ENCODE data around the gene NAP1L4.

The NAP1L4 gene

DNA sequence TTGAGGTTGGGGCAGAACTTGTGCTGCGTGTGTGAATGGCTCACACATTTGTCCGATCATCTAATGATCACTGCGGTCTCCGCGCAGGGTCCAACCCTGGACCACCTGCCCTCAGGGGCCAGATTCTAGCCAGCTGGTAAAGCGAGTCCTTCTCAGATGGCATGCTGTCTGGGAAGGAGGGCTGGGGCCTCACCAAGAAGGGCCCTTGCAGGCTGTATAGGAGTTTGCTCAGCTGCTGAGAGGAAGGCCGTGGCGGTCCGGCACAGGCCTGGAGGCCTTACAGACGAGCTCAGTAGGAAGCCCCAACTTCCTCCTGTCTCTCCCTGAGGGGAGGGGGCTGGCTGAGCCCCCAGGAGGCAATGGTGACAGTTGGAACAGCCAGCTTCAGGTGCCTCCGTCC, 76.7 kb downstream of the NAP1L4 start:
- Histone ChIP-seq H3K4me3 (ENCODE audit: low read length) (no peak overlapping the region), H3K4me2 (ENCODE audit: low read length) (no peak overlapping the region), H3K36me3 (replicated peaks; ENCODE audit: low read depth, low read length) (no peaks in the 10 kb centered on the region), H3K27ac (ENCODE audit: low read length) (no peak overlapping the region), H3K9ac (ENCODE audit: low read length) (no peak overlapping the region), H3K4me1 (ENCODE audit: low read length) (no peaks in the 10 kb centered on the region), H2AFZ (ENCODE audit: low read depth, low read length) (no peak overlapping the region), H3K27me3 (ENCODE audit: low read depth, low read length) (no peaks in the 10 kb centered on the region), H3K9me3 (ENCODE audit: insufficient read depth, low read length) (no peaks in the 10 kb centered on the region), H3K79me2 (ENCODE audit: low read length) (no peaks in the 10 kb centered on the region), H4K20me1 (ENCODE audit: insufficient read depth, low read length) (no peaks in the 10 kb centered on the region)
- no peak for TF ChIP-seq EZH2phosphoT487 (IDR thresholded peaks at IDR 0.05; ENCODE audit: low read depth)
- TF ChIP-seq, protein P1, sequence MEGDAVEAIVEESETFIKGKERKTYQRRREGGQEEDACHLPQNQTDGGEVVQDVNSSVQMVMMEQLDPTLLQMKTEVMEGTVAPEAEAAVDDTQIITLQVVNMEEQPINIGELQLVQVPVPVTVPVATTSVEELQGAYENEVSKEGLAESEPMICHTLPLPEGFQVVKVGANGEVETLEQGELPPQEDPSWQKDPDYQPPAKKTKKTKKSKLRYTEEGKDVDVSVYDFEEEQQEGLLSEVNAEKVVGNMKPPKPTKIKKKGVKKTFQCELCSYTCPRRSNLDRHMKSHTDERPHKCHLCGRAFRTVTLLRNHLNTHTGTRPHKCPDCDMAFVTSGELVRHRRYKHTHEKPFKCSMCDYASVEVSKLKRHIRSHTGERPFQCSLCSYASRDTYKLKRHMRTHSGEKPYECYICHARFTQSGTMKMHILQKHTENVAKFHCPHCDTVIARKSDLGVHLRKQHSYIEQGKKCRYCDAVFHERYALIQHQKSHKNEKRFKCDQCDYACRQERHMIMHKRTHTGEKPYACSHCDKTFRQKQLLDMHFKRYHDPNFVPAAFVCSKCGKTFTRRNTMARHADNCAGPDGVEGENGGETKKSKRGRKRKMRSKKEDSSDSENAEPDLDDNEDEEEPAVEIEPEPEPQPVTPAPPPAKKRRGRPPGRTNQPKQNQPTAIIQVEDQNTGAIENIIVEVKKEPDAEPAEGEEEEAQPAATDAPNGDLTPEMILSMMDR (IDR thresholded peaks at IDR 0.05; ENCODE audit: low read depth, low read length), result no peak

DNA sequence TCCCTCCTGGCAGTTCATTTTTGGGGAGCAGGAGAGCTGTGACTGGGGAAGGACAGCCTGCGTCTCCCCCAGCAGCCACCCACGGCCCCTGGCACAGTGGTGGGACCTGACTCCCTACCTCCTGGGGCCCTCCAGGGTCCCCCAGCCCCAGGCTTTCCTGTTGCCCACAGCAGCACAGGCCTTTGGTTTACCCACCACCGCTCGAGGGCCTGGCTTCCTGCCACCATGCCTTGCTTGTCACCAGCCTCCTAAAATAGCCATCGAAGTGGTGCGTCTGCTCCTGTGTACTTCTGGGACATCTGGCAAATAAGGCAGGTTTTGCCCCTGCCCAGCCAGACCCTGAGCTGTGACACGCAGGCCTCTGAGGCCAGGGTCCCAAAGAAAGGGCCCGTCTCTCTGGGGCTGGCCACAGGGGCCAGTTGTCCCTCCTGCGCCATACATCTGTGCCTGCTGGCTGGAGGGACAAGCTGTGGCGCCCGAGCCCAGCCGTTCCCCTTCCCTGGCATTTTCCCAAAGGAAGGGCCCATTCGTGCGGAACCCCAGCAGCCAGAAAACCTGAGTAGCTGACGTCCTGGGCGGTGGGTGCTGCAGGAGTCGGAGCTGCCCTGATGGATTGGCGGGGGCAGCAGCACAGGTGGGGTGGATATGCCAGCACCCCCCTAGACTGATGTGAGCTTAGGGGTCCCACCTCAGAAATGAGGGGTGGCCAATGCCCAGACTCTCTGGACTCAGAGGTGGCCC, 77.5 kb downstream of the NAP1L4 start:
- H3K27me3 ChIP-seq (ENCODE audit: low read depth, low read length), result no peaks in the 10 kb centered on the region
- H3K27ac ChIP-seq (ENCODE audit: low read length), result no peak overlapping the region
- H2AFZ ChIP-seq (ENCODE audit: low read depth, low read length), result no peak overlapping the region
- no peaks in the 10 kb centered on the region for H4K20me1 ChIP-seq (ENCODE audit: insufficient read depth, low read length)
- H3K79me2 ChIP-seq (ENCODE audit: low read length), result no peaks in the 10 kb centered on the region
- no peaks in the 10 kb centered on the region for H3K9me3 ChIP-seq (ENCODE audit: insufficient read depth, low read length)
- H3K4me3 ChIP-seq (ENCODE audit: low read length), result no peak overlapping the region
- no peak overlapping the region for H3K9ac ChIP-seq (ENCODE audit: low read length)
- H3K4me2 ChIP-seq (ENCODE audit: low read length), result no peak overlapping the region
- TF ChIP-seq, protein P1 (IDR thresholded peaks at IDR 0.05; ENCODE audit: low read depth, low read length), result no peak
- no peak for TF ChIP-seq EZH2phosphoT487 (IDR thresholded peaks at IDR 0.05; ENCODE audit: low read depth)
- no peaks in the 10 kb centered on the region for H3K36me3 ChIP-seq (replicated peaks; ENCODE audit: low read depth, low read length)
- H3K4me1 ChIP-seq (ENCODE audit: low read length), result no peaks in the 10 kb centered on the region

DNA sequence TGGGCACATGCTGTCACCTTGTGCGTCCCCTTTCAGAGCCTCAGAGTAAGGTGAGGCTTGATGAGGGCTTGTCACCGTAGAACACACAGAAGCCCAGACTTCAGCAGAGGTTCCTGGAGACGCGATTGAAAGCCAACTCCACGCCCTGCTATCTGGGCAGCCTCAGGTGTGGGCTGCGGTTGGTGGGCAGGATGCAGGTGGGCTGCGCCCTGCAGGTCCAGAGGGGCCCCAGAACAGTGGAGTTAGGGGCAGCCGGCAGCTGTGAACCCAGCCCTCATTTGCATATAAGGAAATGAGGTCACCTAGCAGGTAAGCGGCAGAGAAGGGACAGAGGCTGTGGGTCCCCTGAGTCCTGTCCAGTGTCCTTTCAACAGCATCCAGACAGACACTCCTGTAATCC, 78.4 kb downstream of the NAP1L4 start:
- Histone ChIP-seq H3K9ac (ENCODE audit: low read length) (no peak overlapping the region), H3K27me3 (ENCODE audit: low read depth, low read length) (no peaks in the 10 kb centered on the region), H3K79me2 (ENCODE audit: low read length) (no peaks in the 10 kb centered on the region), H3K4me2 (ENCODE audit: low read length) (no peak overlapping the region), H3K4me1 (ENCODE audit: low read length) (no peaks in the 10 kb centered on the region), H3K9me3 (ENCODE audit: insufficient read depth, low read length) (no peaks in the 10 kb centered on the region), H3K27ac (ENCODE audit: low read length) (no peak overlapping the region), H4K20me1 (ENCODE audit: insufficient read depth, low read length) (no peaks in the 10 kb centered on the region), H3K36me3 (replicated peaks; ENCODE audit: low read depth, low read length) (no peaks in the 10 kb centered on the region), H2AFZ (ENCODE audit: low read depth, low read length) (no peak overlapping the region), H3K4me3 (ENCODE audit: low read length) (no peak overlapping the region)
- TF ChIP-seq EZH2phosphoT487 (IDR thresholded peaks at IDR 0.05; ENCODE audit: low read depth), result no peak

DNA sequence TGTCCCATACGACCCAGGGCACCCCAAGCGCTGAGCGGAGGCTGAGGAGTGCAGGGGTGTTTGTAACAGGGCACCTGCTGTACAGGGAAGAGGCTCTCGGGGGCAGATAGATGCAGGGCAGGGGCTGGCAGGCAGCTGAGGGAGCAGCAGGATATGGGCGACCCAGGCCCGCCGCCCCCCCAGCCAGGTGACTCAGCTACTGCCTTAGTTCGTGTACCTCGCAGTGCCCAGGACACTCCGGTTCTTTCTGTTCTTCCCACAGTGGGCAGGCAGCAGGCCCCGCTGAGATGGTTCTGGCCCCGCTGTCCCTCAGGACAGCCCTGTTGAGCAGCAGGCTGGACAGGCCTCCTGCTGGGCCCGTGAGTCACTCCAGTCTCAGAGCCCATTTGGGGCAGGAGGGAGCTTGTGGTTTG, 79.1 kb downstream of the NAP1L4 start:
- Histone ChIP-seq H3K4me3 (ENCODE audit: low read length) (no peak overlapping the region), H3K27me3 (ENCODE audit: low read depth, low read length) (no peaks in the 10 kb centered on the region), H3K4me1 (ENCODE audit: low read length) (no peaks in the 10 kb centered on the region), H4K20me1 (ENCODE audit: insufficient read depth, low read length) (no peaks in the 10 kb centered on the region), H3K27ac (ENCODE audit: low read length) (no peak overlapping the region), H3K36me3 (replicated peaks; ENCODE audit: low read depth, low read length) (no peaks in the 10 kb centered on the region), H3K4me2 (ENCODE audit: low read length) (no peak overlapping the region), H3K9ac (ENCODE audit: low read length) (no peak overlapping the region), H2AFZ (ENCODE audit: low read depth, low read length) (no peak overlapping the region), H3K79me2 (ENCODE audit: low read length) (no peaks in the 10 kb centered on the region), H3K9me3 (ENCODE audit: insufficient read depth, low read length) (no peaks in the 10 kb centered on the region)
- TF ChIP-seq EZH2phosphoT487 (IDR thresholded peaks at IDR 0.05; ENCODE audit: low read depth), result no peak

DNA sequence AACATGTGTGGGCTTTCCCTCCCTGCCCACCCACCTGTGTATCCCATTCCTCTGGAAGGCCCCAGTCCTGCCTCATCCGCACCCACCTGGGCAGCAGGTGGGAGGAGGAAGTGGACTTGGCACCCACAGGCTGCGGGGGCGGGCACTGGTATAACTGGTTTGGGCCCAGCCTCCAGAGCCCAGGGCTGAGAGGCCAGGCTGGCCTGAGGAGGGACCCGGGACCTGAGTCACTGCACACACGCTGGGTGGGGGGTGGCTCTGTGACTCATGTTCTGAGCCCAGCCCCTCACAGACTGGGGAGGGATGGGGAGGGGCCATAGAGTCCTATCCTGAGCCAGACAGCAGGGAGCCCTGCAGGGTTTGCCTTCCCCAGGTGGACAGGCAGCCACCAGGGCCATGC, 79.6 kb downstream of the NAP1L4 start:
- H3K4me3 ChIP-seq (ENCODE audit: low read length), result no peak overlapping the region

More for the DNA sequence above, 79.6 kb downstream of the NAP1L4 start:
- Histone ChIP-seq H4K20me1 (ENCODE audit: insufficient read depth, low read length) (no peaks in the 10 kb centered on the region), H3K27ac (ENCODE audit: low read length) (no peak overlapping the region), H3K27me3 (ENCODE audit: low read depth, low read length) (no peaks in the 10 kb centered on the region), H3K36me3 (replicated peaks; ENCODE audit: low read depth, low read length) (no peaks in the 10 kb centered on the region), H3K4me2 (ENCODE audit: low read length) (no peak overlapping the region), H2AFZ (ENCODE audit: low read depth, low read length) (no peak overlapping the region), H3K9me3 (ENCODE audit: insufficient read depth, low read length) (no peaks in the 10 kb centered on the region), H3K79me2 (ENCODE audit: low read length) (no peaks in the 10 kb centered on the region), H3K9ac (ENCODE audit: low read length) (no peak overlapping the region), H3K4me1 (ENCODE audit: low read length) (no peaks in the 10 kb centered on the region)
- no peak for TF ChIP-seq EZH2phosphoT487 (IDR thresholded peaks at IDR 0.05; ENCODE audit: low read depth)
- TF ChIP-seq, protein P1 (IDR thresholded peaks at IDR 0.05; ENCODE audit: low read depth, low read length), result no peak

Data from OCI-LY3 (cell line).